Inflammatory macrophage treated with lipopolysaccharide for 4 hours (primary cell): ENCODE data around the gene GUCY2C.

Experiments
- DNase-seq: peaks from one replicate; pipeline ENCODE4 v3.0.0-alpha.2; 2020

Gene GUCY2C

DNA sequence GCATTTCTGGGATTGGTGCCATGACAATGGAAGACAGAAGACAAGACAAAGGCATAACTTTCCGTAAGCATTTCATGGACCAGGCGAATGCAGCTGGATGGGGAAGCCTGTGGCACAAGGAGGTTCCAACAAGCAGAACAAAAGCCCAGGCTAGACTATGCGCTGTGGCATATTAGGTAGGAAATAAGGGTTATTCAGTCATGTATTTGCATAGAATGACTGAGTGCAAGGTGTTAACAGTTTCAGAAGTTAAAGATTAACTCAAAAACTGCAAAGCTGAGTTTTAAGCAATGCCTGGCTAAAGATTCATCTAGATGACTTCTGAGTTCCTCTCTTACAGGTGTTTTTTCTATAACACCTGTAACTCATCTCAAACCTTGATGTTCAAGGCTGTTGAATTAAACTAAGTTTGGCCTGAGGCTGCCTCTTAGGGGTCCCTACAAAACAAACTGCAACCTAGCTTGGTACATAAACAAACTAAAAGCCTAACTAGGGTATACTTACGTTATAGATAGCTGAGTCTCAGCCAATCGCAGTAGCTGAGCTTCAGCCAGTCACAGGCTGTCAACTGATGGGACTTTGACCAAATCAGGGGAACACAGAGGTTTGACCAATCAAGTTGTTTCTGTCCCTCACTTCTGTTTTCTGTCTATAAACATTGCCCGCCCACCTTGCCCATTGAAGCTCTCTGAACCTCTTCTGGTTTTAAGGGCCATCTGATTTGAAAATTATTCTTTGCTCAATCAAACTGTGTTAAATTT lies 76.5 kb downstream of the GUCY2C start:
- no peak for DNase-seq

DNA sequence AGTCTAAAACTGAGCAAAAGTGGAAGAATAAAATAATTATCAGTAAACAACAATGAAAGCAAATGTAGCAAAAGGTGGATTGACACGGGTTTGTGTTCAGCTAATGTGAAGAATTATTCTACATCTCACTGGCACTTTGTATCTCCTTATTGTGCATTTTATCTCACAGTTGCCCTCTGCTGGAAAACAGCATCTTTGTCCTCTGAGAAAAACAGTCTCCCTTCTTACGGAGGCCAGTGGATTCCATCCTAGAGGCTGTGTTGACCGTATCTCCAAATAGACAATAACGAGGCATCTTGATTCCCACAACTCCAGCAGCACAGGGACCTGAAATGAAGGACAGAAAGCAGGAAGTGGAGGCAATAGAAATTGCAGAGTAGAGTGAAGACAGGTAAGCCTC lies 77.4 kb downstream of the GUCY2C start:
- DNase-seq = peak; percentile 31

GRCh38 chr12:14614704-14615121 lies 81.7 kb downstream of the GUCY2C start:
- DNase-seq = peak; percentile 82

- DNase-seq = peak; percentile 85
Observed at GRCh38 chr12:14613718-14614117, 82.7 kb downstream of the GUCY2C start.

DNA sequence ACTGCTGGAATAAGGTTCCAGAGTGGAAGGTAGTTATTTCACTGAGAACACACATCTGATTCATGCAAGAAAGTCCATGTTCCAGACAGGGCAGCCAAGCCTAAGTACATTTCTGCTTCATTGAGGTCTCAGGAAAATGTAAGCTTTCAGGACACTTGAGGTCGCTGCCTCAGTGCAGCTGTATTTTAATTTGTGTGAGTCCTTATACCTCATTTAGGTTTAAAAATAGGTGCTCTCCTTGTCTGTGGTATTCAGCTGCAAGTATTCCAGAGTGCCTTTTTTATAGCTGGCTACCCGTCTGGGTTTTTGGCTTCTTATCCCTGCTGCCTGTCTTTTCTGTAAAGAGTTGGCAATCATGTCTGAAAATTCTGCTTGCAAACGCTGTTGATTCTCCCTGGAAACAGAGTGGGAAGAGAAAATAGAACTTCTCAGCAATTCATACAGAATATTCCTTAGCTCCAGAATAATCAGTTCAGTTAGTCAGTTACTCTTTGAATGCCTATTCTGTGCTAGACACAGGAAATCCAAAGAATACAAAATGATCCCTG lies 83.4 kb downstream of the GUCY2C start:
- no peak for DNase-seq

- DNase-seq = no peak
Observed at GRCh38 chr12:14612250-14612649, 84.1 kb downstream of the GUCY2C start.

DNA sequence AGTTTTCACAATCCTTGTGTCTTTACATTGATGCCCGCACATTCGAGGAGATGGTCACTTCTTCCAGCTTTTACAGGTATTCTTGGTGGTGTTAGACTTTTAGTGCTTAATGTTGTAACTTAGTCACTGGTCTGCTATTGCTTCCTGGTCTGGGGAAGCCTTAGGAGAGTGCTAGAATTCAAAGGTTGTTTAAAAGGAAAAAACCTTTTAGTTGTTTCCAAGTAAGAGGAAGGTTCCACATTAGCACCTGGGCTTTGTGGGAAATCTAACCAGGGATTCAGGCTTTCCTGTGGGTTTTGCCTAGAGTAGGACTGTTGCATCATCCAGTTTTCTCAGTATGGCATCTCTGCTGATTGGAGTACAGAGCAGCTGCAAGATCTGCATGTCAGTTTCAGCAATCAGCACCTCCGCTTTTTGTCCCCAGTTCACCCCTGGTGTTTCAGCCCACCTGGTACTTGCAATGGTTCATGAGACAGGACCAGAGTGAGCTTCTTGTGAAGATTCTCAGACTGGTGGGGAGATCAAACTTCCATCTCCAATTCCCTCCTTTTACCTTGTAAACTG lies 84.7 kb downstream of the GUCY2C start:
- no peak for DNase-seq

- DNase-seq = peak; percentile 63
Observed at GRCh38 chr12:14607568-14607967, 88.8 kb downstream of the GUCY2C start.

DNA sequence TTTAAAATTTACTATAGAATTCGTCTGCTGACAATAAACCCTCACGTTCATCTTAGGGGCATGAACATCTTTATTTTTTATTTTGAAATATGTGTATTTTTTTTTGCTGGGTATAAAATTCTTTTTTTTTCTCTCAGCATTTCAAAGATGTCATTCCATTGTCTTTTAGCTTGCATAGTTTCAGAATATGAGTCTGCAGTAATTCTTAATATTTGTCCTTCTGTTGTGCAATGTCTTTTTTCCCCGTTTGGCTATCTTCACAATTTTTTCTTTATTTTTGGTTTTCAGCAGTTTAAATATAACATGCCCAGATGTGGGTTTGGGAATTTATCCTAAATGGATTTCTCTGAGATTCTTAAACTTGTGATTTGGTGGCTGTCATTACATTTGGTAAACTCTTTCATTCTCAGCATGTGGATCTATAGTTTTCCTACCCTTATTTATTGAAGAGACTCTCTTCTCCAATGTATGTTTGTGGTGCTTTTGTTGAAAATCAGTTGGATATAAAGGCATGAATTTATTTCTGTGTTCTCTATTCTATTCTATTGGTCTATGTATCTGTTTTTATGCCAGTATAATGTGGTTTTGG lies 90.9 kb downstream of the GUCY2C start:
- peak; percentile 17 for DNase-seq

DNA sequence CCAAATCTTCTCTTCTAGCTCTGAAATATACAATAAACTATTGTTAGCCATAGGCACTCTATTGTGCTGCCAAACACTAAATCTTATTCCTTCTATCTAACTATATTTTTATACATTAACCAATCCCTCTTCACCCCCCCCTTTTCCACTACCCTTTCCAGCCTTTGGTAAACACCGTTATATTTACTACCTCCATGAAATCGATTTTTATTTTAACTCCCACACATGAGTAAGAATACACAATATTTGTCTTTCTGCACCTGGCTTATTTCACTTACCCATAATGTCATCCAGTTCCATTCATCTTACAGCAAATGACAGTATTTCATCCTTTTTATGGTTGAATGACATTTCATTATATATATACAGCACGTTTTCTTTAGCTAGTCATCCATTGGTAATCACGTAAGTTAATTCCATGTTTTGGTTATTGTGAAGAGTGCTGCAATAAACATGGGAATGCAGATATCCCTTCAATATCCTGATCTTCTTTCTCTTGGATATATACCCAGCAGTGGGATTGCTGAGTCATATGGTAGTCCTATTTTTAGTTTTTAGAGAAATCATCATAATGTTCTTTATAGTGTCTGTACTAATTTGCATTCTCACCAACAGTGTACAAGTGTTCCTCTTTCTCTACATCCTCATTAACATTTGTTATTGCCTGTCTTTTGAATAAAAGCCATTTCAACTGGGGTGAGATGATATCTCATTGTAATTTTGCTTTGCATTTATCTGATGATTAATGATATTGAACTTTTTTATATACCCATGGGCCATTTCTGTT lies 94.5 kb downstream of the GUCY2C start:
- DNase-seq = no peak

DNA sequence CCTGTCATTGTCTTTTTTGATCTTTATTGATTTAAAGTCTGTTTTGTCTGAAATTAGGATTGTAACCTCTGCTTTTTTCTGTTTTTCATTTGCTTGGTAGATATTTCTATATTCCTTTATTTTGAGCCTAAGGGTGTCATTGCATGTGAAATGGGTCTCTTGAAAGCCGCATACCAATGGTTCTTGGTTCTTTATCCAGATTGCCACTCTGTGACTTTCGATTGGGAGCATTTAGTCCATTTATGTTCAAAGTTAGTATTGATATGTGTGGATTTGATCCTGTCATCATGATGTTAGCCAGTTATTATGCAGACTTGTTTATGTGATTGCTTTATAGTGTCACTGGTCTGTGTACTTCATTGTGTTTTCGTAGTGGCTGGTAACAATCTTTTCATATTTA lies 98.9 kb downstream of the GUCY2C start:
- no peak for DNase-seq

DNA sequence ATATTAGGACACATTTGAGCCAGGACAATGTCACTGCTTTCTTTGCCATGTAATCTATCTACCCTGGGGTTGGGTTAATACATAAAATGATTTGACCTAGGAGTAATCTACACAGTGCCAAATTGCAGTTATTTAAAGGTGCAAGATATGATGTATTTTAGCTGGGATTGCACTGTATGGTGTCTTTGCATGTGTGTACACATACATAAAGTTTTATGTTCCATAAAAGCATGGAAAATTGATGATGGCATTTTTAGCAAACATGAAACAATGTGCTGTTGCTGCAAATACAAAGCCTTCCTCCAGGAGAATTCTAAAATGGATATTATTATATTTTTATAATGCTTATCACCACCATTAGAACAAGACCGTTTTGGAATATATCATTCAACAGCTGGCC lies 104.7 kb downstream of the GUCY2C start:
- no peak for DNase-seq

- no peak for DNase-seq
Observed at GRCh38 chr12:14589169-14590004, 107.0 kb downstream of the GUCY2C start.

DNA sequence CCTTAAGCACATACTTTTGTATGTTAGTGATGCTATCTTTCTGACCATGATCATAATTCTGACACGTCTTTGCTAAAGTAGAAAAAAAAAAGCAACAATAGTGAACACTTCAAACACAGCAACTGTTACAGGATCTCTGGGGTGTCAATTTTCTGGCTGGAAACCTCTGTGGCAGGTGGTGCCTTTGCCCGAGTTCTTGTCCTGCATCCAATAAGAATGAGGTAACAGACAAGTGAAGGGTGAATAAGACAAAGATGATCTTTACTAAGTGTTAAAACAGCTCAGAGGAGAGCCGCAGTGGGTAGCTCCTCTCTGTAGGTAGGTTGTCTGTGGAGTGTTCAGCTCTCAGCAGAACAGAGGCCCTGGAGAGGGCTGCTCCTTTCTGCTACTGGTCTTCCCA lies 107.8 kb downstream of the GUCY2C start:
- DNase-seq = no peak

GRCh38 chr12:14578646-14579045 lies 117.8 kb downstream of the GUCY2C start:
- DNase-seq = no peak

DNA sequence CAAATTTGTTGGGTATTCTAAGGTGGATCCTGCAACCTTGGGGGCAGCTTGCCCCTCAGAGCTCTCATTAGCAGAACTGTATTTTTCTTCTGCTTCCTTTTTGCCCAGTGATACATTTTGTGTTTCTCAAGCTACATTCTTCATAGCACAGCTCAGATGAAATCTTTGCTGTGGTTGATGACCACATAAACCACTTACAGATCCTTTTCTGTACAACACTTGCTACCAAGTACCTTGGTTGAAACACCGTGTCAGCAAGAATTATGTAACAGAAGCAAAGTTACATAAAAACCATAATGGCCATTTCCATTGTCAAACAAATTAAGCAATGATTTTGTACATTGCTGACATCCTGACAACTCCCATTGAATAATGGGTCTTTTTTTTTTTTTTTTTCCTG lies 119.1 kb downstream of the GUCY2C start:
- peak; percentile 64 for DNase-seq

DNA sequence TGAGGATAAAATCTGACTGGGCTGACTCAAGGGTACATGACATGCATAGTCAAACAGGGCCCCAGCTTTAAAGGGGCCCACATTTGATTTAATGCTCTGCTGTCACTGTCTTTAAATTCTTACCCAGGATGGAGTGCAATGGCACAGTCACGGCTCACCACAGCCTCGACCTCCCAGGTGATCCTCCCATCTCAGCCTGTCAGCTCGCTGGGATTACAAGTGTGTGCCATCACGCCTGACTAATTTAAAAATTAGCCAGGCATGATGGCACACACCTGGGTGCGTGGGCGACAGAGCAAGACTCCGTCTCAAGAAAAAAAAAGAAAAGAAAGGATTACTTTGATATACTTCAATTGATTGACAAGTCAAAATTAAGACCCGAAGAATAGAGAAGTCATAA lies 119.5 kb downstream of the GUCY2C start:
- no peak for DNase-seq

DNA sequence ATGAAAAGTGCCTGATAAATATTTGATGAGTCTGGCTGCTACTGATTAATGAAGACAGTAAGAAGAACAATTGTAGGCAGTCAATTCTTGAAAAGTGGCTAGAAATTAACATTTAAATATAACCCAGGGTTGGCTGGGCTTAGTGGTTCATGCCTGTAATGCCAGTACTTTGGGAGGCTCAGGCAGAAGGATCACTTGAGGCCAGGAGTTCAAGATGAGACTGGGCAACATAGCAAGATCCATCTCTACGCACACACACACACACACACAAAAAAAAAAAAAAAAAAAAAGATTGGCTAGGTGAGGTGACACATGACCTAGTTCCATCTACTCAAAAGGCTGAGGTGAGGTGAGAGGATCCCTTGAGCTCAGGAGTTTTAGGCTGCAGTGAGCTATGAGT lies 120.8 kb downstream of the GUCY2C start:
- no peak for DNase-seq

DNA sequence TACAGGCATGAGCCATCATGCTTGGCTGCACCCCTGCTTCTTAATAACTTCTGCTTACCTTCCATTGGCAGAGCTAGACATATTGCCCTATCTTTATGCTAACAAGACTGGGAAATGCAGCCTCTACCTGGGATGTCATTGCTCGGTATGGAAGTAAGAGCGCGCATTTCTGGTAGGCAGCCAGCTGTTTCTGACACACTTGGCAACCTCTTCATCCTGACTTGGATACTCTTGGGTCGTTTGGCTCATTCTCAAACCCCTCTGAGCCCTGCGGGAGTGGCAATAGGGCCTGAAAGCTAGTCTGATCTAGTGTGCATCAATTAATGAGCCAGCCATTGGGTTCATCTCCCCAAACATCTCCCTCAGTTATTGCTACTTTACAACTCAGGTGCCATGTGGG lies 123.3 kb downstream of the GUCY2C start:
- no peak for DNase-seq

DNA sequence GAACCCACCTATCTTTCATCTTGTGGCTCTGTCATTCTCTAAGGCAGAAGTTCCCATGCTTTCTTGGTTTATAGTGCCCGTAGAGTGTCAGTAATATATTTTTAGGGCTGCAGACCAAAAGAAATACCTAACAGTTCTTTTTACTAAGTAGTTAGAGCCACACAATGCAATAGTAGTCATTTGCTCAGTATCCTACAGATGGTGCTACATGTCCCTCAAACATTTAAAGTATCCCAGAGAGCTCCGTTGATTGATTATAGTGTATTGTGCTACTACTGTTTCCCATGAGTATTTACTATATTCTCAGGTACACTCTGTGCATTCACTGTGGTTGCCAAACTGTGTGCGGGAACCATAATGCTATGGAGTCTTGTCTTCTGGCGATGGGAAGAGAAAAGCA lies 124.0 kb downstream of the GUCY2C start:
- no peak for DNase-seq

- no peak for DNase-seq
Observed at GRCh38 chr12:14571779-14572178, 124.6 kb downstream of the GUCY2C start.

DNA sequence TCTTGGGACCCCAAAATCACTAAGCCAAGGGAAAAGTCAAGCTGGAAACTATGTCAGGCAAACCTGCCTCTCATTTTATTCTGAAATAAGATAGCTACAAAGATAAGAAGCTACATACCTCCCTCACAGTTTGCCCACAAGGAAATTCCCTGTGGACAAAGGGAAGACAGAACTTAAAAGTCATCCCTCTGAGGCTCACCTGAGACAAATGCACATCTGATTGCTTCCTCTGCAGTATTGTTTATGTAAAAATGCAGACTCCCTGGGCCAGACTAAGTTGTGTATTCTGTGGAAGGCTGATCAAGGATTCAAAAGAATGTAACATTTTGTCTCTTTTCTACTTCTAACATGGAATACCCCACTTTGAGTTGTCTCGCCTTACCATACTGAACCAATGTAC lies 126.2 kb downstream of the GUCY2C start:
- DNase-seq = no peak
